GM10266 (cell line): ENCODE data around the gene HGS.
A peak's percentile ranks its signal among the peaks of the same experiment; 100 is the strongest.

Source experiments
- DNase-seq: peaks from one replicate; pipeline ENCODE4 v3.0.0; 2012; ENCODE audit errors: extremely low spot score
- CTCF ChIP-seq: IDR thresholded peaks from 2 replicates; pipeline ENCODE4 v1.5.1; 2012; ENCODE audit warnings: mild to moderate bottlenecking, low read depth; ENCODE audit not compliant: control insufficient read depth, insufficient read depth; ENCODE audit errors: missing control alignments

HGS gene

GRCh38 chr17:81641825-81642489 is 41.9 kb upstream of the HGS start:
- TF ChIP-seq CTCF: no peak
- DNase-seq: no peak

GRCh38 chr17:81644496-81644895 is 39.3 kb upstream of the HGS start:
- TF ChIP-seq CTCF: no peak
- no peak for DNase-seq

DNA sequence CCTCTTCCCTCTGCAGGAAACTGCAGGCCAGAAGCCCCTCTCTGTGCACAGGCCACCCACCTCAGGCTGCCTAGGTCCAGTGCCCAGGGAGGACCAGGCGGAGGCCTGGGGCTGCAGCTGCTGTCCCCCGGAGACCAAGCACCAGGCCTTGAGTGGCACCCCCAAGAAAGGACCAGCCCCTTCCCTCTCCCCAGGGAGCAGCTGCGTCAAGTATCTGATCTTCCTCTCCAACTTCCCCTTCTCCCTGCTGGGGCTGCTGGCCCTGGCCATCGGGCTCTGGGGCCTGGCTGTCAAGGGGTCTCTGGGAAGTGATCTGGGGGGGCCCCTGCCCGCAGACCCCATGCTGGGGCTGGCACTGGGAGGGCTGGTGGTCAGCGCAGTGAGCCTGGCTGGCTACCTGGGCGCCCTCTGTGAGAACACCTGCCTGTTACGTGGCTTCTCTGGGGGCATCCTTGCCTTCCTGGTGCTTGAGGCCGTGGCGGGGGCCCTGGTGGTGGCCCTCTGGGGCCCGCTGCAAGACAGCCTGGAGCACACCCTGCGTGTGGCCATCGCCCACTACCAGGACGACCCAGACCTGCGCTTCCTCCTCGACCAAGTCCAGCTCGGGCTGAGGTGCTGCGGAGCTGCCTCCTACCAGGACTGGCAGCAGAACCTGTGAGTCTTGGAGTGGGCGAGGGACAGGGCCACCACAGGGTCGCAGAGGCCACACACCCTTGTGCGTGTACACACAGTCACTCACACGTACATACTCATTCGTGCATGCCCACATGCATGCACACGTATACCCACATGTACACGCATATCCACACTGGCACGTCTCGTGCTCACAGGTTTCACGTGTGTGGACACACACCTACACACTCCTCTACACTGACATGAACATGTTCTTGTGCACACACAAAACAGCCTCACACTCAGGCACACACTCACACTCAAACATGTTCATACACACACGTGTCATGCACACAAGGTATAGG is 38.5 kb upstream of the HGS start:
- no peak for TF ChIP-seq CTCF
- no peak for DNase-seq

DNA sequence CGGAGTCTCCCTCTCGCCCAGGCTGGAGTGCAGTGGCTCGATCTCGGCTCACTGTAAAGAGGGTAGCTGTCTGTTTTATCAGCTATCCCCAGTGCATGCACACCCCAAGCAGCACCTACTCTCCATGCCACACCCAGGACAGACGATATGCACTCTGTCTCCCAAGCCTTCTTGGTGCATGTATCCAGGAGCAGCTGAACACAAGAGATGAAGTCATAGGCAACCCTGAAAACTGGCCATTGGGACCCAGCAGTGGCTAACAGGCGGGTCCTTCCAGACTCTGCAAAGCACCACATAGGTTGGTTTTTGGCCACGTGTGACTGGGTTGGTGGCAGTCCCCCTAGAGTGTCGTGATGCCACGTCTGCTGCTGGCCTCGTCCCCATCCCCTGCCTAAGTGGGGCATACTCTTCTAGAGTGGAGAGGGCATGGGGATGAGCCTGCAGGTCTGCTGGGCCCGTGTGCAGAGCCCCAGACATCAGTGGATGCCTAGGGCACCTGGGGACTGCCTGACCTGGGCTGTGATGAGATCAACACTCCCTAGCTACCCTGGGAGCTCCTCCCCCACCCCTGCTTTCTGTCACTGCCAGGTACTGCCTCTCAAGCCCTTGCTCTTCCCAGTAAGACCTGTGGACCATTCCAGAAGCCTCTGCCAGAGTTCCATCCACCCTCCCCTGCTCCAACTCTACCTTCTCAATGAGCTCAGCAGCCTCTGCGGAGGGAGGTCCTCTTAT is 36.8 kb upstream of the HGS start:
- TF ChIP-seq CTCF: no peak
- peak; percentile 35 for DNase-seq

DNA sequence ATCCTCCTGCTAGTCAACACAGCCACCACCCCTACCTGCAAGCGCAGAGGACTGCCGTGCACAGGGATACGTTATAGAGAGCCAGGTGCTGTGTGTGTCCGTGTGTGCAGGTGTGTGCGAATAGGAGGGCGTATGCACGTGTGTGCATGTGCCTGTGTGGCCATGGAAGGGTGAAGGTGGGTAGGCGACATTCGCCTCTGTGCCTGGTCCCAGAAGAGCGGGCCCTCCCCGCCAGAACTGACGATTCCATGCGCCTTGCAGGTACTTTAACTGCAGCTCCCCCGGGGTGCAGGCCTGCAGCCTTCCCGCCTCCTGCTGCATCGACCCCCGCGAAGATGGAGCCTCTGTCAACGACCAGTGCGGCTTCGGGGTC is 36.2 kb upstream of the HGS start:
- no peak for DNase-seq
- TF ChIP-seq CTCF: no peak

GRCh38 chr17:81648013-81648706 is 35.7 kb upstream of the HGS start:
- no peak for DNase-seq
- no peak for TF ChIP-seq CTCF
